WTC11 (cell line): ENCODE results near the gene HRH4.

Source experiments
- CBFB ChIP-seq: sonication (generic); formaldehyde crosslinking; IDR thresholded peaks from 2 replicates; pipeline ENCODE4 v1.8.1; 2022; ENCODE audit warnings: mild to moderate bottlenecking, low read depth, missing genetic modification reagents
- JUN ChIP-seq: sonication (generic); formaldehyde crosslinking; IDR thresholded peaks from 2 replicates; pipeline ENCODE4 v1.8.0; 2023; ENCODE audit warnings: mild to moderate bottlenecking, missing genetic modification reagents
- SP1 ChIP-seq: sonication (generic); formaldehyde crosslinking; conservative IDR thresholded peaks from 2 replicates; pipeline ENCODE4 v1.8.1; 2022; ENCODE audit warnings: missing genetic modification reagents
- TCF7 ChIP-seq: sonication (generic); formaldehyde crosslinking; IDR thresholded peaks from 2 replicates; pipeline ENCODE4 v1.8.0; 2022; ENCODE audit warnings: mild to moderate bottlenecking, low read depth, missing genetic modification reagents, moderate library complexity
- ZNF219 ChIP-seq: sonication (generic); formaldehyde crosslinking; IDR thresholded peaks from 2 replicates; pipeline ENCODE4 v1.8.0; 2023; ENCODE audit warnings: missing genetic modification reagents, mild to moderate bottlenecking, borderline replicate concordance
- ZNF263 ChIP-seq: sonication (generic); formaldehyde crosslinking; IDR thresholded peaks from 2 replicates; pipeline ENCODE4 v1.8.1; 2022; ENCODE audit warnings: low read depth, mild to moderate bottlenecking, moderate library complexity, missing genetic modification reagents
- TF ChIP-seq, protein P1 (sequence below): fragments of 200-600 bp; IDR thresholded peaks from 2 replicates; pipeline ENCODE4 v1.8.0; 2022; ENCODE audit warnings: antibody characterized with exemption
- TF ChIP-seq, protein P2 (sequence below): sonication (generic); formaldehyde crosslinking; IDR thresholded peaks from 2 replicates; pipeline ENCODE4 v1.8.0; 2023; ENCODE audit warnings: missing genetic modification reagents
- TF ChIP-seq, protein P3 (sequence below): fragments of 250-450 bp; sonication (Bioruptor Pico); IDR thresholded peaks from 2 replicates; pipeline ENCODE4 v1.9.0; 2021; ENCODE audit warnings: mild to moderate bottlenecking

DNA sequence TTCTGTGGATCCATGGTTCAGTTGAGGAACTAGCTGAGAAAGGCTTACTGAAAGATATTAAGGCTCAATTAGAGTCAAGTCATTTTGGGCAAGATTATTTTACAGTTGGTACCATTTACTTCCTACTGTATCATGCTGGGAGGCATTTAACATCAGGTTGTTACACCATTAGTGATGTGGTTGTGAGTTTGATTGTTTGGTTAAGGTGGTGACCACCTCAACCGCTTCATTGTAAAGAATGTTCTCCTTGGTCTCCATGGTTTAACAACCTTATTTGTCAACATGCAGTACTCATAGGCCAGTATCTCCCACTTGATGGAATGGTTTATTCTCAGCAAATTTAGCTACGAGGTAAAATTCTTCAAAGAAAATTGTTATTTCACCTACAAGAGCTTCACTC lies 34.1 kb downstream of the HRH4 start:
- TF ChIP-seq ZNF219 = no peak
- no peak for TF ChIP-seq ZNF263
- TF ChIP-seq, protein P1, sequence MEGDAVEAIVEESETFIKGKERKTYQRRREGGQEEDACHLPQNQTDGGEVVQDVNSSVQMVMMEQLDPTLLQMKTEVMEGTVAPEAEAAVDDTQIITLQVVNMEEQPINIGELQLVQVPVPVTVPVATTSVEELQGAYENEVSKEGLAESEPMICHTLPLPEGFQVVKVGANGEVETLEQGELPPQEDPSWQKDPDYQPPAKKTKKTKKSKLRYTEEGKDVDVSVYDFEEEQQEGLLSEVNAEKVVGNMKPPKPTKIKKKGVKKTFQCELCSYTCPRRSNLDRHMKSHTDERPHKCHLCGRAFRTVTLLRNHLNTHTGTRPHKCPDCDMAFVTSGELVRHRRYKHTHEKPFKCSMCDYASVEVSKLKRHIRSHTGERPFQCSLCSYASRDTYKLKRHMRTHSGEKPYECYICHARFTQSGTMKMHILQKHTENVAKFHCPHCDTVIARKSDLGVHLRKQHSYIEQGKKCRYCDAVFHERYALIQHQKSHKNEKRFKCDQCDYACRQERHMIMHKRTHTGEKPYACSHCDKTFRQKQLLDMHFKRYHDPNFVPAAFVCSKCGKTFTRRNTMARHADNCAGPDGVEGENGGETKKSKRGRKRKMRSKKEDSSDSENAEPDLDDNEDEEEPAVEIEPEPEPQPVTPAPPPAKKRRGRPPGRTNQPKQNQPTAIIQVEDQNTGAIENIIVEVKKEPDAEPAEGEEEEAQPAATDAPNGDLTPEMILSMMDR = no peak
- no peak for TF ChIP-seq CBFB (CRISPR knock-in tag)
- TF ChIP-seq JUN (CRISPR knock-in tag) = no peak
- TF ChIP-seq, protein P2, sequence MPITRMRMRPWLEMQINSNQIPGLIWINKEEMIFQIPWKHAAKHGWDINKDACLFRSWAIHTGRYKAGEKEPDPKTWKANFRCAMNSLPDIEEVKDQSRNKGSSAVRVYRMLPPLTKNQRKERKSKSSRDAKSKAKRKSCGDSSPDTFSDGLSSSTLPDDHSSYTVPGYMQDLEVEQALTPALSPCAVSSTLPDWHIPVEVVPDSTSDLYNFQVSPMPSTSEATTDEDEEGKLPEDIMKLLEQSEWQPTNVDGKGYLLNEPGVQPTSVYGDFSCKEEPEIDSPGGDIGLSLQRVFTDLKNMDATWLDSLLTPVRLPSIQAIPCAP (CRISPR knock-in tag) = no peak
- no peak for TF ChIP-seq SP1 (CRISPR knock-in tag)
- no peak for TF ChIP-seq TCF7 (CRISPR knock-in tag)
- TF ChIP-seq, protein P3, sequence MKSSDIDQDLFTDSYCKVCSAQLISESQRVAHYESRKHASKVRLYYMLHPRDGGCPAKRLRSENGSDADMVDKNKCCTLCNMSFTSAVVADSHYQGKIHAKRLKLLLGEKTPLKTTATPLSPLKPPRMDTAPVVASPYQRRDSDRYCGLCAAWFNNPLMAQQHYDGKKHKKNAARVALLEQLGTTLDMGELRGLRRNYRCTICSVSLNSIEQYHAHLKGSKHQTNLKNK (CRISPR knock-in tag) = no peak
